Smooth muscle cell of the brain vasculature (primary cell): ENCODE results near the gene FBXO36.

Experiments
- DNase-seq: peaks from one replicate; pipeline ENCODE4 v3.0.0-alpha.2; 2012; ENCODE audit warnings: low read depth, low spot score

FBXO36 gene

DNA sequence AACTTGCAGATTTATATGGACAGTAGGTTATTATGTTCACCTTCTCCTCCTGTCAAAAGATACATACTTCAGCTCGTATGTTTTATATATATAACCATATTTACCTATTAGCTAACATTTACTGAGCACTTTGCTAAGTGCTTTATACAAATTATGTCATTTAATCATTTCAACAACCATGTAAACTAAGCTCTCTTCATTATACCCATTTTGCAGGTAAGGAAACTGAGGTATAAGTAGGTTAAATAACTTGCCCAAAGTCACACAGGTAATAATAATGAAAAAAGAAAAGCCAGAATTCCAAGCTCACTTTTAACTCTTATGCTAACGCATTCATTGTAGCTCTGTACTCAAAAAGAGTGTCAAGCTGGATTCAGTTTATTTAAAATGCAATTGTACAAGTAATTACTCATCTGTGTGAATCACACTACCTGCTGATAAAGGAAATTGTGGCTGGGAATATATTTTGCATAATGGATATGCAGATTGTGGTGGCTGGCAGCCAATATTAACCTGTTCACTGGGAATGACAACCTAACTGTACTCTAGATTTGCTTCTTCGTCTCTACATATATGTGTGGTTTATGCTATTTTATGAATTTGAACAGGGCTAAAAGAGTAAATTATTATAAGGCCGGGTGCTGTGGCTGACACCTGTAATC, 125.8 kb downstream of the FBXO36 start:
- no peak for DNase-seq

DNA sequence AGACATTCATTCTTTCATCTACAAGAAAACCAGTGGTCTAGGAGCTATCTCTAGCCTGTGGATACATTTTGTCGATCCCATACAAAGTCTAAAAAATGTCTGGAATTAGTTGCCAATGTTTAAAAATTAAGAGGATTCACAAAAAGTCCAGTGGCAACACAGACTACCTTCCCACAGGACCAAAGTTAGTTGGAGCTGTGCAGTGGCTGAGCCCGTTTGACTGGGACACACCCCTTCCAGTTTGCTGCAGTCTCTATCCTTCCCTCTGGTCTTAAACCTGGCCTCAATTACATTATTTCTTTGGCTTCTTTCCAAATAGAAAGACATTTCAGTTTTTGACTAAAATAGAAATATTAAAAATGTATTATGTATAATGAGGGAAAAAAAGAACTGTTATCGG, 127.8 kb downstream of the FBXO36 start:
- DNase-seq = no peak

DNA sequence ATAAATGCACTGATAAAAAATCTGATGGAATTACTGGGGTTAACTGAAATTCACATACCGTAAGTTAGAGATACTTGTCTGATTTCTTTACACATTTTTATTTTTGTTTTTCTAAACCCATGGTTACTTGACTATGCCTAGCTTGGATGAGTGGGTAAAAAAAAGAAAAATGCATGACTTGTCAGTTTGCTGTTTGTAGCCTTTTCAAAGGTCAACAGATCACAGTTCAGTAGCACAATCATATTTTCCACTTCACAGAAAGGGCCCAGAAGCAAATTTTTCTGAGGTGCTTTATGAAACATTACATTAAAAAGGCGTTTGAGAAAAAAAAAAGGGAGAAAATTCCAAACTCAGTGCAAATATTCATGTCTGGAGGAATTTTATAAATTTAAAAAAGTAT, 130.0 kb downstream of the FBXO36 start:
- DNase-seq = no peak

DNA sequence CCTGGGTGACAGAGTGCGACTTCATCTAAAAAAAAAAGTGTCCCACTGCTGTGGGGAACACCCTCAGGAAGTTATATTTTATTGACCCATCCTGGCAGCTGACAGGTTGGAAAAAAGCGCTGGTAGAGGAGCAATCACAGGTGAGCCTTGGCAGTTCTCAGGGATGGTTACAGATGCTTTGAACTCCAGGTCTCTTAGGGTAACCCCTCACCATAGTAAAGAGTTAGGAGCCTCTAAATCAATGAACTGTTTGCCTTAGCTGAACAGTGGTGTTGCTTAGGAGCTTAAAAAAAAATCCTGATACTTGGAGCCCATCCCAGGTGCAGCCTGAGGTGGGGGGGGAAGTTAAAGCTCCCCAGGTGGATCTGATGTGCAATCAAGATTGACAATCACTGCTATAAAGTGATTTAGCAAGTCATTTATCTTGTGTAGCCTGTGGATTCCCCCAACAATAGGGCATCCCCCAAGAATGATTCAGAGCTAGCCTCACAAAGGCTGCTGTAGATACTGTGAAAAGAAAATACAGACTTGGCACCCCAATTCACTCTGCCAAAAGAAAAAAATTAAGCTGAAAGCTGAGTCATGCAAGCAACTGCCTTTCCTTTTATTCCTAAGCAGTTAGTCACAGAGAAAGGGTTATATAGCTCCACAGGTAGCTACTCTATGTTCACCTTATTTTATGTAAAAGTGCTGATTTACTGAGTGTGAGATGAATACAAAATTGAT, 131.6 kb downstream of the FBXO36 start:
- no peak for DNase-seq

DNA sequence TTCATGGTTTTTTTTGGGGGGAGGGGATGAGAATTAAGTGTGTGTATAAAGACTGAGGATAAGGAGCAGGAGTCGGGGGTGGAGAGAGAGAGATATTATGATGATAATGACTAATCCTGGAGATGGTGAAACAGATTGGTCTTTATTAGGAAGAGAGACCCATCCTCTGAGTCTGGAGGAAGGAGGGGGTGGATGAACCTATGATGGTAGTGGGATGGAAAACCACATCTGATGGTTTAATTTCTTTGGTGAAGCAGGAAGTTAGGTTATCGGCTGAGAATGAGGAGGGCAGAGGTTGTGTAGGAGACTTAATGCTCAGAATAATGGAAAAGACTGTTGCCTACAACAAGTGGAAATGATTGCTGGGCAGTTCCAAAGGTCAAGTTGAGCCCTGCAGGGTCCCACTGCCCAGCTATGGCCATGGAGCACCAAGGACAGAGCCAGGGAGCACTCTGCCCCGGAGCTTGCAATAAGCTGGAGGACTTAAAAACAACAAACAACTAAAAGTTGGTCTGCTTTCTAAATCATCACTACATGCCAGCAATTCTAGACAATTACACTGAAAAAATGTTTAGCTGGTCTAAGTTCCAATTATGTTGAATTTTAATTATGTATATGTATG, 138.5 kb downstream of the FBXO36 start:
- no peak for DNase-seq
